ENCODE results near the gene TRPC6. TPM values are rescaled to one million over a fixed set of nuclear protein-coding genes. Genes with fewer than 3 reads are reported as not detected.

Gene TRPC6
- total RNA-seq, 1 donor from 2014 or later: not detected

DNA sequence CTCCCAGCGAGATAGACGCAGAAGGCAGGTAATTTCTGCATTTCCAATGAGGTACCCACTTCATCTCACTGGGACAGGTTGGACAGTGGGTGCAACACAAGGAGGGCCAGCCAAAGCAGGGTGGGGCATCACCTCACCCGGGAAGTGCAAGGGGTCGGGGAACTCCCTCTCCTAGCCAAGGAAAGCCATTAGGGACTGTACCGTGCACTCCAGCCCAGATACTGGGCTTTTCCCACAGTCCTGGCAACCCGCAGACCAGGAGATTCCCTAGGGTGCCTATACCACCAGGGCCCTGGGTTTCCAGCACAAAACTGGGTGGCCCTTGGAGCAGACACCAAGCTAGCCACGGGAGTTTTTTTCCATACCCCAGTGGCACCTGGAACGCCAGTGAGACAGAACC lies 17.2 kb downstream of the TRPC6 start:
- Mint-ChIP-seq H3K9me3 (peaks cover 7% of the 10 kb centered on the region), H3K27ac (ENCODE audit: unreplicated experiment) (no peak overlapping the region), H3K36me3 (ENCODE audit: low read depth) (no peaks in the 10 kb centered on the region), H3K27me3 (ENCODE audit: low read depth) (peaks cover 16% of the 10 kb centered on the region), H3K4me3 (no peak overlapping the region), H3K4me1 (no peaks in the 10 kb centered on the region)
- TF ChIP-seq, protein P1, sequence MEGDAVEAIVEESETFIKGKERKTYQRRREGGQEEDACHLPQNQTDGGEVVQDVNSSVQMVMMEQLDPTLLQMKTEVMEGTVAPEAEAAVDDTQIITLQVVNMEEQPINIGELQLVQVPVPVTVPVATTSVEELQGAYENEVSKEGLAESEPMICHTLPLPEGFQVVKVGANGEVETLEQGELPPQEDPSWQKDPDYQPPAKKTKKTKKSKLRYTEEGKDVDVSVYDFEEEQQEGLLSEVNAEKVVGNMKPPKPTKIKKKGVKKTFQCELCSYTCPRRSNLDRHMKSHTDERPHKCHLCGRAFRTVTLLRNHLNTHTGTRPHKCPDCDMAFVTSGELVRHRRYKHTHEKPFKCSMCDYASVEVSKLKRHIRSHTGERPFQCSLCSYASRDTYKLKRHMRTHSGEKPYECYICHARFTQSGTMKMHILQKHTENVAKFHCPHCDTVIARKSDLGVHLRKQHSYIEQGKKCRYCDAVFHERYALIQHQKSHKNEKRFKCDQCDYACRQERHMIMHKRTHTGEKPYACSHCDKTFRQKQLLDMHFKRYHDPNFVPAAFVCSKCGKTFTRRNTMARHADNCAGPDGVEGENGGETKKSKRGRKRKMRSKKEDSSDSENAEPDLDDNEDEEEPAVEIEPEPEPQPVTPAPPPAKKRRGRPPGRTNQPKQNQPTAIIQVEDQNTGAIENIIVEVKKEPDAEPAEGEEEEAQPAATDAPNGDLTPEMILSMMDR (conservative IDR thresholded peaks at IDR 0.05): no peak
- no peak for DNase-seq (ENCODE audit: low read depth, low spot score)

DNA sequence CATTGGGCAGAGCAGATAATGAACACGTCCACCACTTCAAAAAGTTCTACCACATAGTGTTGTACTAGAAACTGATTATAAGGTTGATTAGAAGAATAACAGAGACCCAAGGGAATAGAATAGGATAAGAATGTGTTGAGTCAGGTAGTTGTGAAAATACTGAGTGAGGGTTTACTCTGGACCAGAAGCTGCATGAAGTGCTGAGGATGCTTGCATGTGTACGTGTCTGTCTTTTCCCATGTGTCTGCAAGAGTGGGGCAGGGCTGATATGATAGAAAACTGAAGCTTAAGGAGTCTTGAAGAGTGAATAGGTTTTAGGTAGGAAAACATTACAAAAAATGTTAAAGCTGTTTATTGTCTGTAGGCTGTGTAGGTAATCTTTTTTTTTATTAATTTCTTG lies 20.6 kb downstream of the TRPC6 start:
- TF ChIP-seq, protein P1 (conservative IDR thresholded peaks at IDR 0.05): no peak
- DNase-seq (ENCODE audit: low read depth, low spot score): no peak
- Mint-ChIP-seq H3K36me3 (ENCODE audit: low read depth) (no peaks in the 10 kb centered on the region), H3K9me3 (no peaks in the 10 kb centered on the region), H3K4me1 (no peaks in the 10 kb centered on the region), H3K27me3 (ENCODE audit: low read depth) (peaks cover 9% of the 10 kb centered on the region), H3K27ac (ENCODE audit: unreplicated experiment) (no peak overlapping the region), H3K4me3 (no peak overlapping the region)

DNA sequence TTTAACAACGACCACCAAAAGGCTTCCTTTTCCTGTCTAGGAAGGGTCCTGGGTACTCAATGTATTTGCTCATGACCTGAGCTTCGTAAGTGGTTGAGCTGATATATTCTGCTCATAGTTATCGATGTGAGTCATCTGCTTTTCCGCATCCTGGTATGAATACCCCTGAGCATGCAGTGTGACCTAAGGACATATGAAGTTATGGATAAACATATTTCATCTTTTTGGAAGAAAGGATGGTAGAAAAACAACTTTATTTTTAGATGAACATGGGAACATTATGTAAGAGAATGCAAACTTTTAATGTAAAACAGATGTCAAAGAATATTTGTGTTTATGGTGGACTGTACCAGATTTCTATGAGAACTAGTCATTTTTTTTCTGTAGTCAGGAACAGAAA lies 28.4 kb downstream of the TRPC6 start:
- no peaks in the 10 kb centered on the region for H3K27me3 Mint-ChIP-seq (ENCODE audit: low read depth)
- no peak overlapping the region for H3K4me3 Mint-ChIP-seq
- no peaks in the 10 kb centered on the region for H3K9me3 Mint-ChIP-seq
- no peak overlapping the region for H3K27ac Mint-ChIP-seq (ENCODE audit: unreplicated experiment)
- H3K36me3 Mint-ChIP-seq (ENCODE audit: low read depth): no peaks in the 10 kb centered on the region
- DNase-seq (ENCODE audit: low read depth, low spot score): no peak
- TF ChIP-seq, protein P1 (conservative IDR thresholded peaks at IDR 0.05): no peak
- no peaks in the 10 kb centered on the region for H3K4me1 Mint-ChIP-seq

DNA sequence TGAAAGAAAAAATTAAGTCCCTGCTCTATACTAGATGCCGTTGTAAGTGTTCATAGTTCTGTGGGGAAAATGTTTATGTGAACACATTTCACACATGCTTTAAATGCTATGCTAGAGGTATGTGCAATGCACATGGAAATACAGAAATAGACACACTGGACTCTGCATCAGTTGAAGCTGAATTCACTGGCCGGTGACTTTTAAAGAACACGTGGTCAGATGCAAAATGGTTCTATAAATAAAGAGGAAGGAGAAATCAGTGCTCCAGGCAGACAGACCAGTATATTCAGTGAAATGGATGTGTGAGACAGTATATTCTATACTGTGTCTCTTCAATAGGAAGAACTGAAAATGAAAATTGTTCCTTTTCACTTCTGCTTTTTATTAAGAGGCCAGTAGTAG lies 29.9 kb downstream of the TRPC6 start:
- H3K4me1 Mint-ChIP-seq: no peaks in the 10 kb centered on the region
- TF ChIP-seq, protein P1 (conservative IDR thresholded peaks at IDR 0.05): no peak
- H3K27me3 Mint-ChIP-seq (ENCODE audit: low read depth): no peaks in the 10 kb centered on the region
- H3K4me3 Mint-ChIP-seq: no peak overlapping the region
- no peaks in the 10 kb centered on the region for H3K36me3 Mint-ChIP-seq (ENCODE audit: low read depth)
- H3K27ac Mint-ChIP-seq (ENCODE audit: unreplicated experiment): no peak overlapping the region
- no peaks in the 10 kb centered on the region for H3K9me3 Mint-ChIP-seq
- no peak for DNase-seq (ENCODE audit: low read depth, low spot score)

DNA sequence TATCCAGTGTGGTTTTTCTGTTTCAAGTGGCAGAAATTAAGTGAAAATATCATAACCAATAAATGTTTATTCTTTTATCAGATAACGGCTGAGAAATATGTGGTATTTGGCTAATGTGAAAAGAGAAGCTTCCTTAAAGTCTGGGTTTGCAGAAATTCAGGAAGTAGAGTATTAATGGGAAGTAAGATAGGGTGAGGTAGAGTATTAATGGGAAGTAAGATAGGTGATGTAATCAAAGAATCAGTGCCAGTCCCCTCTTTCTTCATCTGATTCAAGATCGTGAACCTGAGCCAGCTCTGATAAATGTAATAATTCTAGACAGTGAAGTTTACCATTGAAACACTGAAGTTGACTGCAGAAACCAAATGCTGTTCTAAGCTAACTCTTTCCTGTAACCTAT lies 30.9 kb downstream of the TRPC6 start:
- Mint-ChIP-seq H3K4me1 (no peaks in the 10 kb centered on the region), H3K27ac (ENCODE audit: unreplicated experiment) (no peak overlapping the region), H3K4me3 (no peak overlapping the region), H3K36me3 (ENCODE audit: low read depth) (no peaks in the 10 kb centered on the region), H3K9me3 (no peaks in the 10 kb centered on the region), H3K27me3 (ENCODE audit: low read depth) (no peaks in the 10 kb centered on the region)
- no peak for DNase-seq (ENCODE audit: low read depth, low spot score)
- TF ChIP-seq, protein P1 (conservative IDR thresholded peaks at IDR 0.05): no peak

DNA sequence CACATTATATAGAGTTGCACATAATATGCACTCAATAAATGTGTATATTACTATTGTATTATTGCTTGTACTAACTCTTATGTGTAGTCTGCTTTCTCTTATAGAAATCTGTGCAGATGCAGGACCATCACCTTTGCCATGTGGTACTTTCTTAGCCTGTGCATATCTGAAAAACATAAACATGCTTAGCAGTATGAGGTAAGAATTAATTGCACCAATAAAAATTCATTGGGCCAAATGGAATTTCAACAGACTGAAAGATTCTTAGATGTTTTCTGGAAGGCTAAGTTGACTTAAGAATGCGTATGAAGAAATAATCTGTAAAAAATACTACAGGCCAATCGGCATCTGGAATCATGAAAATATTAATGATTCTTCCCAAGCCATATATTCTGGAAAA lies 55.3 kb downstream of the TRPC6 start:
- no peak overlapping the region for H3K4me3 Mint-ChIP-seq
- H3K27ac Mint-ChIP-seq (ENCODE audit: unreplicated experiment): no peak overlapping the region
- H3K4me1 Mint-ChIP-seq: no peaks in the 10 kb centered on the region
- H3K36me3 Mint-ChIP-seq (ENCODE audit: low read depth): no peaks in the 10 kb centered on the region
- no peaks in the 10 kb centered on the region for H3K27me3 Mint-ChIP-seq (ENCODE audit: low read depth)
- TF ChIP-seq, protein P1 (conservative IDR thresholded peaks at IDR 0.05): no peak
- no peak for DNase-seq (ENCODE audit: low read depth, low spot score)
- no peaks in the 10 kb centered on the region for H3K9me3 Mint-ChIP-seq

All from neural crest cell (in vitro differentiated cells).